ENCODE results near the gene HEXD.
"Not testable (repeated sequence)": the region's sequence is repeated elsewhere in the genome, so short reads cannot be mapped to it uniquely, and the experiment has no call there.

HEXD gene

DNA sequence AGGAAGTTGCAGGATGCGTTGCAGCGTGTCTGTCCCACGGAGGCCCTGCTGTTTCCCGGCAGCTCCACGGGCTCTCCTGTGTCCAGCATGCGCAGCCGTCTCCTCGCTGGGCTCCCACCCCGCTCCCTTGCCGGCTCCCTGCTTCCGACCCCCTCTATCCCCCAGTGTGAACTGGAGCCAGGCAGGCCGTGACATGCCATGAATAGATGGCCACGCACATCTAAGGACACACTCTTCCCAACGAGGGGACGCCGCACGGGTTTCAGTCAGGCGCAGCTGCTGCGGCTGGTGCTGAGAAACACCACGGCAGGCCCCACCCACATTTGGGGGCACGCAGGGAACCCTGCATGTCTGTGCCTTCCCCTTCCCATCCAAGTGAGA is 9.2 kb upstream of the HEXD start:
- no peaks in the 10 kb centered on the region for H4K20me1 ChIP-seq (ENCODE audit: control insufficient read depth, insufficient read depth, low read depth, low read length)
- no peak overlapping the region for H3K27ac ChIP-seq (ENCODE audit: low read depth, low read length)
- H3K36me3 ChIP-seq (ENCODE audit: control insufficient read depth, low read length), result no peaks in the 10 kb centered on the region; the same call in 1 of the 2 replicates
- H3K9me2 ChIP-seq (replicated peaks; ENCODE audit: control insufficient read depth, low read length), result no peaks in the 10 kb centered on the region
- peaks cover 7% of the 10 kb centered on the region; the same call in 1 of the 2 replicates for H3K4me1 ChIP-seq (ENCODE audit: control insufficient read depth, low read length)
- H3K4me3 ChIP-seq (ENCODE audit: low read length), result no peak overlapping the region
- TF ChIP-seq, protein P1, sequence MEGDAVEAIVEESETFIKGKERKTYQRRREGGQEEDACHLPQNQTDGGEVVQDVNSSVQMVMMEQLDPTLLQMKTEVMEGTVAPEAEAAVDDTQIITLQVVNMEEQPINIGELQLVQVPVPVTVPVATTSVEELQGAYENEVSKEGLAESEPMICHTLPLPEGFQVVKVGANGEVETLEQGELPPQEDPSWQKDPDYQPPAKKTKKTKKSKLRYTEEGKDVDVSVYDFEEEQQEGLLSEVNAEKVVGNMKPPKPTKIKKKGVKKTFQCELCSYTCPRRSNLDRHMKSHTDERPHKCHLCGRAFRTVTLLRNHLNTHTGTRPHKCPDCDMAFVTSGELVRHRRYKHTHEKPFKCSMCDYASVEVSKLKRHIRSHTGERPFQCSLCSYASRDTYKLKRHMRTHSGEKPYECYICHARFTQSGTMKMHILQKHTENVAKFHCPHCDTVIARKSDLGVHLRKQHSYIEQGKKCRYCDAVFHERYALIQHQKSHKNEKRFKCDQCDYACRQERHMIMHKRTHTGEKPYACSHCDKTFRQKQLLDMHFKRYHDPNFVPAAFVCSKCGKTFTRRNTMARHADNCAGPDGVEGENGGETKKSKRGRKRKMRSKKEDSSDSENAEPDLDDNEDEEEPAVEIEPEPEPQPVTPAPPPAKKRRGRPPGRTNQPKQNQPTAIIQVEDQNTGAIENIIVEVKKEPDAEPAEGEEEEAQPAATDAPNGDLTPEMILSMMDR (IDR thresholded peaks at IDR 0.05; ENCODE audit: low read depth, low read length, poor library complexity, severe bottlenecking), result no peak
- TF ChIP-seq EZH2phosphoT487 (IDR thresholded peaks at IDR 0.05; ENCODE audit: borderline replicate concordance, low read length), result no peak
- H3K79me2 ChIP-seq (ENCODE audit: control insufficient read depth, low read length), result 0 out of 2 replicates have a peak, but pooled peaks cover under 1% of the 10 kb centered on the region
- H3K9me3 ChIP-seq (ENCODE audit: control insufficient read depth, insufficient read depth, low read length), result no peaks in the 10 kb centered on the region
- no peak overlapping the region for H3K4me2 ChIP-seq (ENCODE audit: low read length)
- H3F3A ChIP-seq (ENCODE audit: control insufficient read depth, insufficient read depth), result no peaks in the 10 kb centered on the region
- no peaks in the 10 kb centered on the region for H3K27me3 ChIP-seq (ENCODE audit: control insufficient read depth, low read length)

DNA sequence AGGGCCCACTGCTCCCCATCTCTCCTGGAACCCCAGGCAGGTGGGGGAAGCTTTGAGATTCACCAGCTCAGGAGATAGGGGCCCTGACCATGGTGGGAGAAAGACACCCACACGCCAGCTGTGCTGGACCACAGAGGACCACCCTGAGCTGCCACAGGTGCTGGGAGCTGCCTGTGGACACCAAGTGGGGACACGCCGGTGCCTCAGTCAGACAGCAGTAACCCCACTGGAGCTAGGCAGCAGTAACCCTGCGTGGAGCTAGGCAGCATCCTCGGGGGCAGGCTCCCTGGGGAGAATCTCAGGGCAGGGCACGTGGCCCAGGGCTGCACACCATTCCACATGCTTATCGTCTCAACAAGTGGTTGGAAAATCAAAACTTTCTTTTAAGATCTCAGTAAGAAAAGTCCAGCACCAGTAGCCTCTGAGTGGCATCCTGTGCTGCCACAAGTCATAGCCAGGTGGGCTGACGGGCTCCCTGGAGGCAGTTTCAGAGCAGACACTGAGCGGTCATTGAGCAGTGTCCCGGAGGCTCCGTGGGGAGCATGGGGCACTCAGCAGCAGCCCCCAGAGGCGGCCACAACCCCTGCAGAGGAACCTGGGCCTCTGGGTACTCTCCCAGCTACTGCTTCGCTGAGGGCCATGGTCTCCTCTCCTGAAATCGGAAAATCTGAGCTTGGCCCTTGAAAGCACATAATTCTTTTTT is 8.0 kb upstream of the HEXD start:
- Histone ChIP-seq H3F3A (ENCODE audit: control insufficient read depth, insufficient read depth) (no peaks in the 10 kb centered on the region), H3K4me3 (ENCODE audit: low read length) (no peak overlapping the region), H3K9me2 (replicated peaks; ENCODE audit: control insufficient read depth, low read length) (no peaks in the 10 kb centered on the region), H3K36me3 (ENCODE audit: control insufficient read depth, low read length) (no peaks in the 10 kb centered on the region), H3K9me3 (ENCODE audit: control insufficient read depth, insufficient read depth, low read length) (no peaks in the 10 kb centered on the region), H3K27ac (ENCODE audit: low read depth, low read length) (no peak overlapping the region), H3K4me1 (ENCODE audit: control insufficient read depth, low read length) (peaks cover 7% of the 10 kb centered on the region; the same call in 1 of the 2 replicates), H3K27me3 (ENCODE audit: control insufficient read depth, low read length) (no peaks in the 10 kb centered on the region), H3K4me2 (ENCODE audit: low read length) (no peak overlapping the region), H3K79me2 (ENCODE audit: control insufficient read depth, low read length) (0 out of 2 replicates have a peak, but pooled peaks cover 2% of the 10 kb centered on the region), H4K20me1 (ENCODE audit: control insufficient read depth, insufficient read depth, low read depth, low read length) (peaks cover 5% of the 10 kb centered on the region)
- TF ChIP-seq, protein P1 (IDR thresholded peaks at IDR 0.05; ENCODE audit: low read depth, low read length, poor library complexity, severe bottlenecking), result no peak
- no peak for TF ChIP-seq EZH2phosphoT487 (IDR thresholded peaks at IDR 0.05; ENCODE audit: borderline replicate concordance, low read length)

DNA sequence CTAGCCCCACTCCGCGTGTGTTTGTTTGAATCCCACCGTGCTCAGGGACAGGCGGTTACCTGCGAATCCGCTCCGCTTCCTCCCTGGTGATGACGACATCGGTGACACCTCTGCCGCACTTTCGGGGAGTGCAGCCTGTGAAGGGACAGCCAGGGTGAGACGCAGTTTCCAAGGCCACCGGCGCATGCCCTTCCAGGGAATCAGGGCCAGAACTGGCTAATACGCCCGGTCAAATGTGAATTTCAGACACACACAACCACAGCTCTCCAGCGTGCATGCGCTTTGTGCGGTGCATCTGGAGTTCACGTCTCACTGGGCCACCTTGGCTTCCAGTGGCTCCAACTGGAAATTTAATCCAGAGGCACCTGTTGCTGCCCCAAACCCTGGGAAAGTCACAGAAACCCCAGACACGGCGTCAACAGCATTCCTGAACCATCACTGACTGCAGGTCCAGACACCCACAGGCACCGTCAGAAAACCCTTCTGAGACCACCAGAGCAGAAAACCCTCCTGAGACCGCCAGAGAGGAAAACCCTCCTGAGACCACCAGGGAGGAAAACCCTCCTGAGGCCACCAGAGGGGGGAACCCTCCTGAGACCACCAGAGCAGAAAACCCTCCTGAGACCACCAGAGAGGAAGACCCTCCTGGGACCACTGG is 6.6 kb upstream of the HEXD start:
- 0 out of 2 replicates have a peak, but pooled peaks cover 2% of the 10 kb centered on the region for H3K79me2 ChIP-seq (ENCODE audit: control insufficient read depth, low read length)
- no peaks in the 10 kb centered on the region for H3F3A ChIP-seq (ENCODE audit: control insufficient read depth, insufficient read depth)
- H3K9me2 ChIP-seq (replicated peaks; ENCODE audit: control insufficient read depth, low read length), result no peaks in the 10 kb centered on the region
- H3K9me3 ChIP-seq (ENCODE audit: control insufficient read depth, insufficient read depth, low read length), result no peaks in the 10 kb centered on the region
- H3K36me3 ChIP-seq (ENCODE audit: control insufficient read depth, low read length), result no peaks in the 10 kb centered on the region
- H4K20me1 ChIP-seq (ENCODE audit: control insufficient read depth, insufficient read depth, low read depth, low read length), result peaks cover 8% of the 10 kb centered on the region
- H3K4me1 ChIP-seq (ENCODE audit: control insufficient read depth, low read length), result peaks cover 7% of the 10 kb centered on the region; the same call in 1 of the 2 replicates
- no peak overlapping the region for H3K4me3 ChIP-seq (ENCODE audit: low read length)
- H3K27me3 ChIP-seq (ENCODE audit: control insufficient read depth, low read length), result no peaks in the 10 kb centered on the region
- TF ChIP-seq EZH2phosphoT487 (IDR thresholded peaks at IDR 0.05; ENCODE audit: borderline replicate concordance, low read length), result no peak
- TF ChIP-seq, protein P1 (IDR thresholded peaks at IDR 0.05; ENCODE audit: low read depth, low read length, poor library complexity, severe bottlenecking), result no peak
- no peak overlapping the region for H3K4me2 ChIP-seq (ENCODE audit: low read length)
- H3K27ac ChIP-seq (ENCODE audit: low read depth, low read length), result no peak overlapping the region

DNA sequence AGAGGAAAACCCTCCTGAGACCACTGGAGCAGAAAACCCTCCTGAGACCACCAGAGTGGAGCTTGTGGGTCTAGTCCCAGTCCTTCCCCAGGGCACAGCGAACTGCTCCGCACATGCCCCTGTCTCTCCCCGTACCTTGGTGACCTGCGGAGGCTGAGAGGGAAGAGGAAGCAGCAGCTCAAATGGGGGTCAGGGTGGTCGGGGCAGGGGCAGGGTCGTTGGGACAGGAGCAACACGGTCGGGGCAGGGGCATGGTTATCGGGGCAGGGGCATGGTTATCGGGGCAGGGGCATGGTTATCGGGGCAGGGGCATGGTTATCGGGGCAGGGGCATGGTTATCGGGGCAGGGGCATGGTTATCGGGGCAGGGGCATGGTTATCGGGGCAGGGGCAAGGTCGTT is 6.1 kb upstream of the HEXD start:
- not testable (repeated sequence) for H3F3A ChIP-seq (ENCODE audit: control insufficient read depth, insufficient read depth); H3K4me1 ChIP-seq (ENCODE audit: control insufficient read depth, low read length); H3K27ac ChIP-seq (ENCODE audit: low read depth, low read length); H4K20me1 ChIP-seq (ENCODE audit: control insufficient read depth, insufficient read depth, low read depth, low read length); H3K27me3 ChIP-seq (ENCODE audit: control insufficient read depth, low read length); H3K9me2 ChIP-seq (replicated peaks; ENCODE audit: control insufficient read depth, low read length); H3K36me3 ChIP-seq (ENCODE audit: control insufficient read depth, low read length); H3K4me2 ChIP-seq (ENCODE audit: low read length); H3K9me3 ChIP-seq (ENCODE audit: control insufficient read depth, insufficient read depth, low read length); H3K79me2 ChIP-seq (ENCODE audit: control insufficient read depth, low read length); H3K4me3 ChIP-seq (ENCODE audit: low read length)
